ENCODE results near the gene TMED4.

DNA sequence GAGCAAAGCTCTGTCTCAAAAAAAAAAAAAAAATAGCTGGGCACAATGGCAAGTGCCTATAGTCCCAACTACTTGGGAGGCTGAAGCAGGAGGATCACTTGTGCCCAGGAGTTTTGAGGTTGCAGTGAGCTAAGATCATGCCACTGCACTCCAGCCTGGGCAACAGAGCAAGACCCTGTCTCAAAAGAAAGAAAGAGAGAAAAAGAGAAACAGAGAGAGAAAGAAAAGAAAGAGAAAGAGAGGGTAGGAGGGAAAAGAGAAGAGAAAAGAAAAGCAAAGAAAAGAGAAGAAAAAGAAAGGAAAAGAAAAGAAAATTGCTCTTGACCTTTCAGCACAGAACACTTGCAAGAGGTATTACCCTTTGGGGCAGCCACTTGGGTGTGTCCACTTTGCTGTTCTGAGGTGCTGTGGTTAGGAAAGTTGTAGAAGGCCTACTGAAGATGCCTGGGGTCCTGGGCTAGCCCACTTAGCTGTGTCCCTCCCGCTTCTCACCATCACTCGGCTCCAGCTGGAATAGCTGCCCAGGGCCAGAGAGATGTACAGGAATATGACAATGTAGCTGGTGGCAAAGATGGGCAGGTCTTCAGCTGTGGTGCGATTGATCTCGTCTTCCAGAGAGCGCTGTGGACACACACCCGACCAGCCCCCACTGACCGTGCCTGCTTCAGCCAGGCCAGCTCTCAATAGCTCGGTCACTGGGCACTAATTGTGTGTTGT, 46.5 kb downstream of the TMED4 start:
- no peak for TF ChIP-seq POLR2A (IDR thresholded peaks at IDR 0.05)
- TF ChIP-seq, protein P1, sequence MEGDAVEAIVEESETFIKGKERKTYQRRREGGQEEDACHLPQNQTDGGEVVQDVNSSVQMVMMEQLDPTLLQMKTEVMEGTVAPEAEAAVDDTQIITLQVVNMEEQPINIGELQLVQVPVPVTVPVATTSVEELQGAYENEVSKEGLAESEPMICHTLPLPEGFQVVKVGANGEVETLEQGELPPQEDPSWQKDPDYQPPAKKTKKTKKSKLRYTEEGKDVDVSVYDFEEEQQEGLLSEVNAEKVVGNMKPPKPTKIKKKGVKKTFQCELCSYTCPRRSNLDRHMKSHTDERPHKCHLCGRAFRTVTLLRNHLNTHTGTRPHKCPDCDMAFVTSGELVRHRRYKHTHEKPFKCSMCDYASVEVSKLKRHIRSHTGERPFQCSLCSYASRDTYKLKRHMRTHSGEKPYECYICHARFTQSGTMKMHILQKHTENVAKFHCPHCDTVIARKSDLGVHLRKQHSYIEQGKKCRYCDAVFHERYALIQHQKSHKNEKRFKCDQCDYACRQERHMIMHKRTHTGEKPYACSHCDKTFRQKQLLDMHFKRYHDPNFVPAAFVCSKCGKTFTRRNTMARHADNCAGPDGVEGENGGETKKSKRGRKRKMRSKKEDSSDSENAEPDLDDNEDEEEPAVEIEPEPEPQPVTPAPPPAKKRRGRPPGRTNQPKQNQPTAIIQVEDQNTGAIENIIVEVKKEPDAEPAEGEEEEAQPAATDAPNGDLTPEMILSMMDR (IDR thresholded peaks at IDR 0.05), result no peak

All from lower leg skin (tissue), 3 donors.